GM19397 (cell line): Measurements from ENCODE around the gene INHA.

ENCODE experiments used
- ATAC-seq: cut with Tn5 transposase; IDR thresholded peaks from one replicate; pipeline ENCODE4 v1.9.1; 2021; ENCODE audit warnings: mild to moderate bottlenecking, moderate library complexity; ENCODE audit not compliant: unreplicated experiment

The INHA gene

DNA sequence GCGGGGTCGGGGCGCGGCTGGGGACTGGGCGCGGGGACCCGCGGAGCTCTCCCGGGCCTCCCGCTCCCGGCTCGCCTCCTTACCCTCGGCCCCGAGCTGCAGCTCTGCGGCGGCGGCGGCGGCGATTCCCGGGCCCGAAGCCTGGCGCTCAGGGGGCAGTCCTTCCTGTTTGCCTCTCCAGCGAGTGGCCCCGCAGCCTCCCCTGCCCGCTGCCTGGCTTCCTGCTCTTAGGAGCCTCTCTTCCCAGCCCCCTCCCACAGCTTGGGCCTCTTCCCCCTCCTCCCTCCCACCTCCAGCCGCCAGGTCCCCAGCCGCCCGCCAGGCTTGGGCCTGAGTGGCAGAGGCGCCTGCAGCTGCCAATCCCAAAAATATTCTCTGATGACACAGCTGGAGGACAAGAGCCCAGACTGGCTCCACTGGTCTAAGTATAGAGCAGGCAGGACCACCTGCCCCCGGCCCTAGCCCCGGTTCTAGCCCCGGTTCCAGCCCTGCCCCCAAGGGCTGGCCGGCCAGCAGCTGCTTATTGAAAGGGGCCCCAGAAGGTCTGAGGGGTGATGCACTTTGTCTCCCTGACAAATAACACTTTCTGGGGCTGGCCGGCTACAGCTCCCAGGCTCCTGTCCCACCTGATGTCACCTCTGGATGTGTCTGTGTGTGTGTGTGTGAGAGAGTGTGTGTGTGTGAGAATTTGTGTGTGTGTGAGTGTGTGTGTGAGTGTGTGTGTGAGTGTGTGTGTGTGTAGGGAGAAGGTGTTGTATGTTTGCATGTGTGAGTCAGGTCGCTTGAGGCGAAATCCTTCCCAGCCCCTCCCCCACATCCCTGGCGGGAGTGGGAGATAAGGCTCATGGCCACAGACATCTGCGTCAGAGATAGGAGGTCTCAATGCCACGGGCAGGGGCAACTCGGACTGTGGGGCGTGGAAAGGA lies 536 bp upstream of the INHA start, which contains the start of gene OBSL1:
Gene OBSL1 (minus strand): TSS at position 229 of the 926 bp plus-strand sequence. CDS start 307 bp downstream, outside the sequence.
- no peak for ATAC-seq

DNA sequence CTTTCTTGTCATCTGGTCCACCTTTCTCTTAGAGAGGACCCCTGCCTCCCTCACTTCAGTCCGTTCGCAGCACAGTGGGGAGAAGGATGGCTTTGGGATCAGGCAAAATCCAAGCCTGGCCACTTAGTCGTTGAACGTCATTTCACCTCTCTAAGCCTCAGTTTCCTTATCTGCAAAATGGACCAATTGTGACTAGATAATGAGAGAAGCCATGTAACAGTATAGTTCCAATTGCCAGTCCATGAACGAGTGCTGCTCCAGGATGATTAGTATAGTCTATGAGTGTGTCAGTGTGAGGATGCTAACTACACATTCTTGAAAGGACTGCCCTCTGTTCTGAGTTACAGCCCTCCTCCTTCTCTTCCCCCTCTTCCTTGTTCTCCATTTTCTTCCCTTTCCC lies 1.1 kb downstream of the INHA start:
- no peak for ATAC-seq

DNA sequence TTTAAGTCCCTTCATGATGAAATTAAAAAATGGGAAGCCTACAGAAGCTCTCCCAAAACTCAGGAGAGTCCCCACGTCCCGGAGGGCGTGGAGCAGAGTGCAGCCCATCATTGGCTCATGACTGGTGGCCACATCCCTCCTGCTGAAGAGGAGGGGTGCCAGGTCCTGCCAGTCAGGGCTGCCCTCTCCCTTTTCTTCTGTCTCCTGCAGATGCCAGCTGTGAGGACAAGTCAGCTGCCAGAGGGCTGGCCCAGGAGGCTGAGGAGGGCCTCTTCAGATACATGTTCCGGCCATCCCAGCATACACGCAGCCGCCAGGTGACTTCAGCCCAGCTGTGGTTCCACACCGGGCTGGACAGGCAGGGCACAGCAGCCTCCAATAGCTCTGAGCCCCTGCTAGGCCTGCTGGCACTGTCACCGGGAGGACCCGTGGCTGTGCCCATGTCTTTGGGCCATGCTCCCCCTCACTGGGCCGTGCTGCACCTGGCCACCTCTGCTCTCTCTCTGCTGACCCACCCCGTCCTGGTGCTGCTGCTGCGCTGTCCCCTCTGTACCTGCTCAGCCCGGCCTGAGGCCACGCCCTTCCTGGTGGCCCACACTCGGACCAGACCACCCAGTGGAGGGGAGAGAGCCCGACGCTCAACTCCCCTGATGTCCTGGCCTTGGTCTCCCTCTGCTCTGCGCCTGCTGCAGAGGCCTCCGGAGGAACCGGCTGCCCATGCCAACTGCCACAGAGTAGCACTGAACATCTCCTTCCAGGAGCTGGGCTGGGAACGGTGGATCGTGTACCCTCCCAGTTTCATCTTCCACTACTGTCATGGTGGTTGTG lies 2.6 kb downstream of the INHA start:
- no peak for ATAC-seq

DNA sequence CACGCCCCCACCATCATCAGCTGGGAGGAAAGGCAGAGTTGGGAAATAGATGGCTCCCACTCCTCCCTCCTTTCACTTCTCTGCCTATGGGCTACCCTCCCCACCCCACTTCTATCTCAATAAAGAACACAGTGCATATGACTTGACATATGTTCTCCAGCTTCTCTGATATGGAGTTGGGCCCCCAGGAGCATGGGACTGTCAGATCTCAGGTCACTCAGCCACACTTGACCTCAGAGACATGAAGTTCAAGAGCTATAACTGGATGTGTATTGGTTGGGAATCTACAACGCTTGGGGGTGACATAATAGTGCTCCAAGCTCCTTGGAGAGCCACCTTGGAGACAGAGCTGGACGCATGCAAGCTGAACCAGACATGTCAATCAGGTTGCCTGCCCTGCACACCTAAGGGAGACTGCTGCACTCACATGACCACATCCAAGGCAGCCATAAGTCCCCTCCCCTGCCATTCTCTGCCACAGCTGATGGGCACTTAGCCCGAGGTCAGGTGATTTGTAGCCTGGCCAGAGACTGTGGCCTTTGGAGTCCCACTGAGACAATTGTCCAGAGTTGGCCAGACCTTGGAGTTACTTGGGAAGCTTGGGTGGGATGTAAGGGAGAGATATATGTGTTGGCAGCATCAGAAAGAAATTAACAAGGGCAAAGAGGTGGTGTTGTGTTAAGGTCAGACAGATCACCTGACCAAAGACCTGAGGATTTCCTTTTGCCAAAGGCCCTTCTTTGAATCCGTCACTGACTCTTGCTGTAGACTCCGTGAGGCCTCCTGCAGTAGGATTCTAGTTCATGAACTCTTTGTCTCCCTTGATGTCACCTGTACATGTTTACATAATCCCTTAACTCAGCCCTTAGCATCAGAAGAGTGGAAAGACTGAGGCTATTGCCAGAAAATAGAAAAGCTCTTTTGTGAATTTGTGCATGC lies 3.7 kb downstream of the INHA start:
- ATAC-seq, result no peak

DNA sequence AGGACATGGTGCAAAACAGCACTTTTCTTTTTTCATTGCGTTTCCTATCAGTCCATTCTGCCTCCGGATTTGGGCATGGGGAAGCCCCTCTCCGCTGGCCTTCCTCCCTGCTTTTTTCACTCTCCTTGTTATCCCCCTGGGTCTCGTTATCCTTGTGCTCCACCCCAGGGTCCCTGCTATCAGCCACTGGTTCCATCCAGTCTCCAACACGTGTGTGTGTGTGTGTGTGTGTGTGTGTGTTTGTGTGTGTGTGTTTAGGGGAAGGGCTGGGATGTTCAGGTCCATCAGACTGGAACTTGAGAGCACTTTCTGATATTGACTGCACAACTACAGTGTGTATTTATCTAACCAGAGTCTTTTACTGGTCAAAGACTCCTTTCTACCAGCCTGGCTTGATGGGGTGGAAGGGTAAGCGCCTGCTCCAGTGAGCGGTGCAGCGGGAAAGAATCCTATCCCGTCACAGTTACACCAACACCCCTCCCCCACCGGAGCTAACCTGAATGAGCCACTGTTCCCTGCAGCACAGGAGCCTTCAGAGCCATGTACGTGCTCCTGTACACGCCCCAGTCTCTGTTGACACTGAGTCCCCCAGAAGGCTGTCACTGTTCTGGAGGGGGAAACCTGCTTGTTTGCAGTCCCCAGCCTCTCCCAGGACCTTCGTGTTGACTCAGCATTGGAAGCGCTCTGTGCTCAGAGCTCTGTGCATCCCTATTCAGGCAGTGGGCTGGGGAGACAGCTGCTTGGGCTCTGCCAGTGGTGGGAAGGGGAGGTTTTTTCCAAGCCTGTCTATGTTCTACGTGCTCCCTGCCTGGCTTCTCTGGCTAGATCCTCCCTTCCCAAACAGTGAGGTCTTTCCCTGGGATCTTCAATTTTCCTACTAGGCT lies 4.6 kb downstream of the INHA start:
- no peak for ATAC-seq

DNA sequence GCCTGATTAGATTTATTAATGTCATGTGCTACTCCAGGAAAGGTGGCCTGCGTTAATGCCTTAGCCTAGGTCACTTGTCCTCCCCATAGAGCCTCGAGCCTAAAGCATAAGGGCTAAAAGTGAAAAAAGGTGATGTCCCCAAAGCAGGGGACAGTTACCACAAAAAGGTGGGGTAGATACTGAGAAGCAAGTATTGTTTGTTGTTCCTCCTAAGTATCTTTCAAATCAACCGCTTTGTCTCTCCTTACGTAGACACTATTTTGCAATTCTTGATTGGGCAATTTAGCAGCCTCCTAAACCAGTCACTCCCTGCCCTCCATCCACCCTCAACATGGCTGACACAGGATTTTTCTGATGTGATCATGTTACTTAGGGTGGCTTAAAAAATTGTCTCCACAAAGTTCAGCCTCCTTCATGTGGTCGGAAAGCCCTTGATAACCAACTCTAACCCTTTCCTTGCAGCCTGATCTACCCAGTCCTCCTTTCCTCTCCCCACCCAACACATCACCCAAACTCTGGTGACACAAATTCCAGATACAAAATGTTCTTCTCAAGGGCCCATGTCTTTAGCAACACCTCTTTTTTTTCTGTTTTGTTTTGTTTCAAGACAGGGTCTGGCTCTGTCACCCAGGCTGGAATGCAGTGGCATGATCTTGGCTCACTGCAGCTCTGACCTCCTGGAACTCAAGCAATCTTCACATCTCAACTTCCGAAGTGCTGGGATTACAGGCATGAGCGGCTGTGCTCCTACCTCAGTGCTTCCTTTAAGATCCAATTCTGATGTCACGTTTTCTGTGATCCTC lies 6.9 kb downstream of the INHA start:
- no peak for ATAC-seq

DNA sequence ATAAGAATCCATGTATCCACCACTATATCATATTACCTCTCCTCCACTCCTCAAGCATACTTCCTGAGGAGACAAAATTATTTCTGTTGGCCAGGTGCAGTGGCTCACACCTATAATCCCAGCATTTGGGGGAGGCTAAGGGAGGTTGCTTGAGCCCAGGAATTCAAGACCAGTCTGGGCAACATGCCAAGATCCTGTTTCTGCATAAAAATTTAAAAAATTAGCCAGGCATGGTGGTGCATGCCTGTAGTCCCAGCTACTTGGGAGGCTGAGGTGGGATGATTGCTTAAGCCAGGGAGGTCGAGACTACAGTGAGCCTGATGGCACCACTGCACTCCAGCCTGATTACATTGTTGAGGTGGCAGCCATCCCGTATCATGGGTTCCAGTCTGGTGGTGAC lies 9.2 kb downstream of the INHA start:
- no peak for ATAC-seq

DNA sequence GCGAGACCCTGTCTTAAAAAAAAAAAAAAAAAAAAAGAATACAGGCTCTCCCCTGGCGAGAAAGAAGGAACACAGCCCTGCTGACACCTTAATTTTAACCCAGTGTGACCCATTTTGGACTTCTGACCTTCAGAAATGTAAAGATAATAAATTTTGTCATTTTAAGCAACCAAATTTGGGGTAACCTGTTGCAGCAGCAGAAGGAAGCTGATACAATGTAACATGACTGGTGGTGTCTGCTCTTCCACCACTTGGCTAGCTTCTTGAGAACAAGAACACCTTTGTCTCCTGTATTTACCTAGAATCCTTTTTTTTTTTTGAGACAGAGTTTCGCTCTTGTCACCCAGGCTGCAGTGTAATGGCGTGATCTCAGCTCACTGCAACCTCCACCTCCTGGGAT lies 19.0 kb downstream of the INHA start:
- no peak for ATAC-seq

DNA sequence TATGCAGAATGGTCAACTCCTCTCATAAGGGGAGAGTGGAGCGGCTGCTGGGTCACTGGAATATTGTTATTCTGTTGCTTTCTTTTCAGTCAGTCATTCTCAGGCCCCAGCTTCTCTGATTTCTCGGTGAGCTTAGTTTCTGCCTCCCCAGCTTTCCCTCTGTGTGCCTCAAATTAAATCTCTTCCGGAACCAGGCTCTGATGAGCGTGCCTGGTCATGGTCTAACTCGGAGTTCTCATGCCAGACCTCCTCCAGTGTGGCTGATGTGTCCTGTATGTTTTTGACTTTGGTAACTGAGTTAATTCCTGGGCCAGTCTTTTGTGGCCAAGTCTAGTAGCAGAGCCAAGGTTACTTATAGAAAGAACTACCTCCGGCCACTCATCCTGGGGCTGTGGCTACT lies 20.6 kb downstream of the INHA start:
- no peak for ATAC-seq

DNA sequence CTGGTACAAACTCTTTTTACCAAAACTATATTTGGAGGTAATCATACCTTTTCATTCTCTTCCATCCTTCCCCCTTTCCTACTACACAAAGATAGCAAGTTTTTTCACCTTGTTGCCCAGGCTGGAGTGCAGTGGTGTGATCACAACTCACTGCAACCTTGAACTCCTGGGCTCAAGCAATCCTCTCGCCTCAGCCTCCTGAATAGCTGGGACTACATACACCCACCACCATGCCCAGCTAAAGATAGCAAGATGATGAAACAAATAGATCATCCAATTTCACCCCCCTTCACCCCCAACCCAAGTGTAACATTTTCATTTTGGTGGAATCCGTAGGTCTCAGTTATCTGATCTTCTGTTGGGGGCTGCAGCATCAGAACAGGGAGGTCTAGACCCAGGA lies 21.0 kb downstream of the INHA start:
- no peak for ATAC-seq

DNA sequence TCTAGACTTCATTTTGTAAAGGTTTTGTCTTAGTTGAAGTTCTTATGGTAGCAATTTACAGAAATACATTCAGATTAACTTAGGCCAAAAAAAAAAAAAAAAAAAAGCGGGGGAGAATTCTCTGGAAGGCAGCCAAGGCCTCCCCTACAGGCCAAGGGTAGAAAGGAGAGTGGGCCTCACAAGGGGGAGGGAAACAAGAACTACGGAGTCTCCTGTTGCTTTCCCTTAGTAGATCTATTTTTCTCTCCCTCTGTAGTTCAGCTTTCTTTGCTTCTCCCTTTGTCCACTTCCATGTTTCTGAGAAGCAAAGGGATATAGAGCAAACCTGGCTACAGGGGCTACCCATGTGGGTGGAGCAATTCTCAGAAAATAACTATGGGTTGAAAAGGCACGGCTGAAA lies 23.1 kb downstream of the INHA start:
- no peak for ATAC-seq

DNA sequence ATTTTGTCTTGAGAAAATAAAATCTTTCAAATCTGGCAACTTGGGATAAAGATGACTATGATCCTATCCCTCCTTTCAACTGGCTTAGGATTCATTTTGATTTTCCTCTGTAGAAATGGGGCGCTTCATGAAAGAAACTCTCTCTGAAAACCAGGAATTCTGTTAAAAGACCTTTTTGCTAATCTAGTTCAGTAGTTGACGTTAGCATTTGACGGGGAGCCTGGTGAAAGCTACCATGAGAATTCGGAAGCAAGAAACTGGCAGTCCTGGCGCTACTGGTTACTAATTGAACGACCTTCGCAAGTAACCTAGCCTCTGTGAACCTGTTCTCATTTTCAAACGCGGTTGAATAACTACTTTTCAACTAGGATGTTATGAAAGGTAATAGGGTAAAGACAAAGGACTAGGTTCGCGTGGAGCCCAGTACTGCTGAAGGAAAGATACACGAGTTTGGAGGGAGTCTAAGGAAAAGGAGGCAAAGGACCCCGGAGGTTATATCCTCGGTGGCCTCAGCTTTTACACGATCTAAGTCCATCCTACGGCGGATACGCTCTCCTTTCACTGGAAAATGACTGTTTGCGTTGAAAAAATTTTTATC lies 24.9 kb downstream of the INHA start:
- peak; percentile 3 for ATAC-seq

DNA sequence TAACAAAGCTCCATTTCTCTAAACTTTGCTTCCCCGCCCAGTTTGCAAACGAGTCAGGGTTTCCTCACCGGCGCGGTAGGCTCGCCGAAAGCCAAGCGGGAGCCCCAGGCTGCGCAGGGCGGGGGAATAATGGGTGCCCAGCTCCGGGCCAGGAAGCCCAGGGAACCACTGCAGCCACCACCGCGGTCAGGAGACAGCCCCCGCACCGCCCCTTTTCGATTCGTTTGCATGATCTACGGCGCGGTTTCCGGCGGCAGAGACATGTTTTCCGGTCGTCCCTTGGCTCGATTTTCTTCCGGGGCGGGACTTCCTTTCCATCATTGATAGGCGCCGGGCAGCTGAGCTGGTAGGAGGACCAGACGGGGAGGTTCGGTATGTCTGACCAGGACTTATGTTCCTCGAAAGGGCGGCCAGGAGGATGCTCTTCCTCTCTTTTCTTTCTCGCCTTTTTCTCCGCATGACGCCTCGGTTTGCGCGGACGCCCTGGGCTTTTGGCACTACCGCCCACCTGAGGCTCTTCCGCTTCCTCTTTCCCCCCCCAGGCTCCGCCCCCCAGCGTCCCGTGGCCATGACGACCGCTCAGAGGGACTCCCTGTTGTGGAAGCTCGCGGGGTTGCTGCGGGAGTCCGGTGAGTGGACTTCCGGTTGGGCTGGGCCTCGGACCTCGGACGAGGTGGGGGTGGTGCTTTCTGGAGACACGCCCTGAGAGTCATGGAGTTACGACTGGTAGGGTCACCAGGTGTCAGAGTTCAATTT lies 25.6 kb downstream of the INHA start, which contains the start of gene STK11IP:
Gene STK11IP (plus strand): TSS at position 306 of the 756 bp plus-strand sequence. CDS start 263 bp downstream, at position 569.
- ATAC-seq, result peak; percentile 92

DNA sequence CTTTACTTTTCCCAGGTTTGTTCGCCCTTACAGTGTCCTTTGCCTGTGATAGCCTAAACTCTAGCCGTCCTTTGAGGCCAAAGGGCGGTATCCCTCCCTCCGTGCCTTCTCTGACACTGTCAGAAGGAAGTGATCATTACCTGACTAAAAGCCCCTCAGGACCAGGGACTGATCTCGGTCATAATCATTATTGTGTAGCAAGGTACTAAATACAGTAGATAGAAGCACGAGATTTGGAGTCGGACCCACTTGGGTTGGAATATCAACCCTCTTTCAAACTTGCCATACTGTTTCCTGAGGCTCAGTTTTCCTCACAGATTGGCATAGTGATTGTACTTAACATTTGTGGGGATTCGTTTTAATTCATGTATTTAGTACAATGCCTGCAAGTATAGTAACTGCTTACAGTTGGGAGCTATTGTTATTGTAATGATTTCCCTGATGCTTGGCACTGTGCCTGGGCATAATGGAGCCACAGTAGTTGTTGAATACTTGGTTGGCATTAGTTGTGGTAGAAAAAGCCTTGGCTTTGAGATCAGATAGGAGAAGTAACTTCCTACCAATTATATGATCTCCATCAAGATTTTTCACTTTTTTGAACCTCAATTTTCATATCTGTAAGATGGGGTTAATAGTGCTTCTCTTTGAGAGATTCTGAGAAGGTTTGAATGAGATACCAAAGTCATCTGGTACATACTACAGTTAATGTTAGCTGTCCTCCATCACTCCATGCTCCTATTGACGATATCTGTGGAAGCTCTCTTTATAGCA lies 26.4 kb downstream of the INHA start:
- no peak for ATAC-seq

DNA sequence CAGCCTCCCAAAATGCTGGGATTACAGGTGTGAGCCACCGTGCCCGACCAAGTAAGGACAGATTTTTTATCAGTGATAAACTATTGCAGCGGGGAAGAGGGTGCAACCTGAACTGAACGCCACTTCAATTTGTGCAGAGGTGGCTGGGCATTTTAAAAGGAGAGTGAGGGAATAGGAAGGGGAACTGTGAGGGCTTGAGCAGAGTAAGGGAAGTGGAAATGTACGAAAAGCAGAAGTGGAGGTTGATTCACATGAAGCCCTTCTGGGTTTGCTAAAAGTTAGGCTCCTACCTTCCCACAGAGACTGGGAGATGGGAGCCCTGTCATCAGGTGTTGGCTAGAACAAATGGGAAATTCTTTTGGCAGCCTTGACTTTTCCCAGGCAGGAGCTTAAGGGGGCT lies 31.7 kb downstream of the INHA start:
- ATAC-seq, result no peak

DNA sequence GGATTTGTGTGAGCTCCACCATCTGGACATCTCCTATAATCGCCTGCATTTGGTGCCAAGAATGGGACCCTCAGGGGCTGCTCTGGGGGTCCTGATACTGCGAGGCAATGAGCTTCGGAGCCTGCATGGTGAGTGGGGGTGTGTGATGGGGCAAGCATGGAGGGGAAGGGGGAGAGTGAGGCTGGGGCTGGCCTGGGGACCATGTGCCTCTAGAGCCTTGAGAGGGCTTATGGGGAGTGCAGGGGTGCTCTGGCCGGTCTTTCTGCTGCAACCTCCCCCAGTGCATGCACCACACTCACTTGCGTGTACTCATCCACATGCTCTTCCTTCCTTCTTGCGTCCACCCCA lies 33.5 kb downstream of the INHA start:
- no peak for ATAC-seq

DNA sequence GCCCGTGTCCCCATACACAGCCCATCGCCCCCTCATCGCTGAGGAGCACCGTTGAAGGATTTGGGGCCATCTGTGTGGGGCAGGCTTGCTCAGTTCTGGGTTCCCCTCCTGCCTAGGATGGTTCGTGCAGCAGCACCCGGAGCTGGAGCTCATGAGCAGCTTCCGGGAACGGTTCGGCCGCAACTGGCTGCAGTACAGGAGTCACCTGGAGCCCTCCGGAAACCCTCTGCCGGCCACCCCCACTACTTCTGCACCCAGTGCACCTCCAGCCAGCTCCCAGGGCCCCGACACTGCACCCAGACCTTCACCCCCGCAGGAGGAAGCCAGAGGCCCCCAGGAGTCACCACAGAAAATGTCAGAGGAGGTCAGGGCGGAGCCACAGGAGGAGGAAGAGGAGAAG lies 35.8 kb downstream of the INHA start:
- ATAC-seq, result no peak
